HFF-Myc (cell line): Measurements from ENCODE around the gene THOC1.

ENCODE experiments used
- DNase-seq: peaks from one replicate; pipeline ENCODE4 v3.0.0-alpha.2; 2011; ENCODE audit warnings: low read depth; ENCODE audit errors: extremely low read depth
- H3K4me3 ChIP-seq: replicated peaks from 2 replicates; pipeline ENCODE4 v1.5.1; 2011; ENCODE audit warnings: low read depth, mild to moderate bottlenecking, control low read depth, low read length
- CTCF ChIP-seq: IDR thresholded peaks from 2 replicates; pipeline ENCODE4 v1.5.1; 2012; ENCODE audit warnings: mild to moderate bottlenecking, low read depth, low read length, control low read depth; ENCODE audit errors: missing control alignments

Gene THOC1

GRCh38 chr18:306608-307255 is 38.9 kb upstream of the THOC1 start:
- no peak for DNase-seq
- H3K4me3 ChIP-seq, result no peak overlapping the region
- no peak for TF ChIP-seq CTCF

GRCh38 chr18:305003-305501 is 37.2 kb upstream of the THOC1 start:
- no peak for TF ChIP-seq CTCF
- H3K4me3 ChIP-seq, result no peak overlapping the region
- no peak for DNase-seq

GRCh38 chr18:303607-304006 is 35.8 kb upstream of the THOC1 start:
- no peak for DNase-seq
- H3K4me3 ChIP-seq, result no peak overlapping the region
- no peak for TF ChIP-seq CTCF

GRCh38 chr18:303011-303410 is 35.2 kb upstream of the THOC1 start:
- TF ChIP-seq CTCF, result no peak
- no peak for DNase-seq
- H3K4me3 ChIP-seq, result no peak overlapping the region

- no peak for DNase-seq
- no peak overlapping the region for H3K4me3 ChIP-seq
- TF ChIP-seq CTCF, result no peak
Measured at GRCh38 chr18:302097-302496, 34.2 kb upstream of the THOC1 start.

- H3K4me3 ChIP-seq, result no peak overlapping the region
- TF ChIP-seq CTCF, result no peak
- no peak for DNase-seq
Measured at GRCh38 chr18:297936-298335, 30.1 kb upstream of the THOC1 start.
